Measurements from ENCODE around the gene PNPLA7. TPM values are rescaled to one million over a fixed set of nuclear protein-coding genes. Genes with fewer than 3 reads are reported as not detected.

PNPLA7 gene
- total RNA-seq, 1 experiment from 2014 or later = 0.77 TPM

DNA sequence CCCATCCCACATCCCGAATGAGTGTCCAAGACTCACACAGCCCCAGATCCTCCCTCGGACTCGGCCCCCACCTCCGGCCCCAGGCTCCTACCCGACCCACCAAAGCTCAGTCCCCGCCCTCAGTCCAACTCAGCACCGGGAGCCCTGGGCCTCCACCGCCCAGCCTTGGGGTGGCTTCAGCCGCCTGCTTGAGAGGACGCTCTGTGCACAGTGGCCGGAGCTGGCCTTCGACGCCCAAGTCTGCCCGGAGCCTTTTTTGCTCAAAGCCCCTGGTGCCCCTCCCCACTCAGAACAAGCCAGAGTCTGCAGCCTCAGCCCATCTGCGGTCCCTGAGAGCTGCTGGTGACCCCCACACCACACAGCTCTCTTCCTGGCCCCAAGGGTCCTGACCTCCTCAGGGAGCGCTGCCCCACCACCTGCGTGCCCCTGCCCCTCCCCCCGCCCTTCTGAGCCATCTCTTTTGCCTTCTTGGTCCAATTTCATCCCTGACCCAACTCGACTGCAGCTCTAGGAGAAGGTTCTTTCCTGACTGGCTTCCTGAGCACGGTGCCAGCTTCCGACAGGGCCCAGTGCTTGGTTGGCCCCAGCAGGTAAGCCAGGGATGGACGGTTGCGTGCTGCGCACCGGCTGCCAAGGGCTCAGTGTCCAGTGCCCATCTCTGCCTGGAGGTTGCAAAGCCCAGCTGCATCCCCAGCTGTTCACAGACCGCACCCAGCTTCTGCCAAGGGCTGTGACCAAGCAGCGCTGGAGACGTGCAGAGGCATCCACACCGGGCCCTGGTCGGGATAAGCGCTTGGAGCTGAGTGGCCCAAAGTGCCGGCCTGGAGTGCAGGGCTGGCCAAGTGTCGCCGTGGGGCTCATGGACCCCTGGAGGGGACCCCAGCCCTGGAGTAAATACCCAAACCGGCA is 63.4 kb downstream of the PNPLA7 start:
- Histone ChIP-seq H3K36me3 (ENCODE audit: low read depth, low read length) (no peaks in the 10 kb centered on the region), H3K79me2 (ENCODE audit: low read length) (no peaks in the 10 kb centered on the region), H3K9me3 (ENCODE audit: low read length) (no peaks in the 10 kb centered on the region), H3F3A (ENCODE audit: low read length, unreplicated experiment) (no peaks in the 10 kb centered on the region), H4K20me1 (ENCODE audit: low read length) (no peaks in the 10 kb centered on the region), H3K27me3 (ENCODE audit: low read length) (no peaks in the 10 kb centered on the region), H3K9me2 (replicated peaks; ENCODE audit: low read length) (no peaks in the 10 kb centered on the region), H2AFZ (ENCODE audit: low read length) (no peak overlapping the region), H3K9ac (ENCODE audit: low read length) (no peak overlapping the region), H3K4me3 (ENCODE audit: low read length) (no peak overlapping the region), H3K4me1 (ENCODE audit: insufficient read depth, low read length) (peaks cover 16% of the 10 kb centered on the region), H3K27ac (ENCODE audit: low read length) (no peak overlapping the region), H3K4me2 (ENCODE audit: low read length) (no peak overlapping the region)
- DNase-seq (no peak), ATAC-seq (no peak)
- ChIA-PET CTCF (no interaction called here), POLR2A (ENCODE audit: unreplicated experiment) (no interaction called here)
- intact Hi-C loops (cut with micrococcal nuclease) = no loop called here
- BruUV-seq (replicated peaks) = no TSS peak
- TF ChIP-seq EZH2phosphoT487 (IDR thresholded peaks at IDR 0.05; ENCODE audit: borderline replicate concordance, low read length) (no peak), EZH2 (IDR thresholded peaks at IDR 0.05; ENCODE audit: low read length, unreplicated experiment) (no peak)
- TF ChIP-seq, protein P1, sequence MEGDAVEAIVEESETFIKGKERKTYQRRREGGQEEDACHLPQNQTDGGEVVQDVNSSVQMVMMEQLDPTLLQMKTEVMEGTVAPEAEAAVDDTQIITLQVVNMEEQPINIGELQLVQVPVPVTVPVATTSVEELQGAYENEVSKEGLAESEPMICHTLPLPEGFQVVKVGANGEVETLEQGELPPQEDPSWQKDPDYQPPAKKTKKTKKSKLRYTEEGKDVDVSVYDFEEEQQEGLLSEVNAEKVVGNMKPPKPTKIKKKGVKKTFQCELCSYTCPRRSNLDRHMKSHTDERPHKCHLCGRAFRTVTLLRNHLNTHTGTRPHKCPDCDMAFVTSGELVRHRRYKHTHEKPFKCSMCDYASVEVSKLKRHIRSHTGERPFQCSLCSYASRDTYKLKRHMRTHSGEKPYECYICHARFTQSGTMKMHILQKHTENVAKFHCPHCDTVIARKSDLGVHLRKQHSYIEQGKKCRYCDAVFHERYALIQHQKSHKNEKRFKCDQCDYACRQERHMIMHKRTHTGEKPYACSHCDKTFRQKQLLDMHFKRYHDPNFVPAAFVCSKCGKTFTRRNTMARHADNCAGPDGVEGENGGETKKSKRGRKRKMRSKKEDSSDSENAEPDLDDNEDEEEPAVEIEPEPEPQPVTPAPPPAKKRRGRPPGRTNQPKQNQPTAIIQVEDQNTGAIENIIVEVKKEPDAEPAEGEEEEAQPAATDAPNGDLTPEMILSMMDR (conservative IDR thresholded peaks at IDR 0.05; ENCODE audit: low read depth, low read length) = no peak

DNA sequence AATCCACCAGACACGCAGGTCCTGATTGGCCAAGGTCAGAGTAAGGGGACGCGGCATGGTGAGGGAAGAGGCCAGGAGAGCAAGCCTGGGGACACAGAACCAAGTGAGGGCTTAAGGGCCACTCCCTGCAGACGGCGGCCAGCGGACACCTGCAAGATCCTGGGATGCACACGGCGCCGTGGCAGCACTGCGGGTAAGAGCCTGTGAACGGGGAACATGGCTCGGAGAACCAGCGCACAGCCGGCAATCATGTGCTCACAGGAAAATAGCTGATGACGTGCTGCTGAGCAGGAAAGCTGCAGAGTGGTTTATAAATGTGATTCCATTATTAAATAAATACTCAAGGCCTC is 64.1 kb downstream of the PNPLA7 start:
- H3K36me3 ChIP-seq (ENCODE audit: low read depth, low read length) = no peaks in the 10 kb centered on the region
- H3F3A ChIP-seq (ENCODE audit: low read length, unreplicated experiment) = no peaks in the 10 kb centered on the region
- no peak for DNase-seq
- no peaks in the 10 kb centered on the region for H3K27me3 ChIP-seq (ENCODE audit: low read length)
- H4K20me1 ChIP-seq (ENCODE audit: low read length) = no peaks in the 10 kb centered on the region
- CTCF ChIA-PET = no interaction called here
- no peak overlapping the region for H3K4me2 ChIP-seq (ENCODE audit: low read length)
- no peaks in the 10 kb centered on the region for H3K9me2 ChIP-seq (replicated peaks; ENCODE audit: low read length)
- no peak overlapping the region for H2AFZ ChIP-seq (ENCODE audit: low read length)
- TF ChIP-seq, protein P1 (conservative IDR thresholded peaks at IDR 0.05; ENCODE audit: low read depth, low read length) = no peak
- TF ChIP-seq EZH2phosphoT487 (IDR thresholded peaks at IDR 0.05; ENCODE audit: borderline replicate concordance, low read length) (no peak), EZH2 (IDR thresholded peaks at IDR 0.05; ENCODE audit: low read length, unreplicated experiment) (no peak)
- peaks cover 23% of the 10 kb centered on the region for H3K4me1 ChIP-seq (ENCODE audit: insufficient read depth, low read length)
- no peak overlapping the region for H3K27ac ChIP-seq (ENCODE audit: low read length)
- POLR2A ChIA-PET (ENCODE audit: unreplicated experiment) = no interaction called here
- H3K4me3 ChIP-seq (ENCODE audit: low read length) = no peak overlapping the region
- H3K79me2 ChIP-seq (ENCODE audit: low read length) = no peaks in the 10 kb centered on the region
- BruUV-seq (replicated peaks) = no TSS peak
- ATAC-seq = no peak
- no peaks in the 10 kb centered on the region for H3K9me3 ChIP-seq (ENCODE audit: low read length)
- intact Hi-C loops (cut with micrococcal nuclease) = no loop called here
- no peak overlapping the region for H3K9ac ChIP-seq (ENCODE audit: low read length)
